MM.1S (cell line): Measurements from ENCODE around the gene PVR.
"Not testable (repeated sequence)": the region's sequence is repeated elsewhere in the genome, so short reads cannot be mapped to it uniquely, and the experiment has no call there.

Experiments
- DNase-seq: peaks from one replicate; pipeline ENCODE4 v3.0.0-alpha.2; 2015
- H2AFZ ChIP-seq: fragments of 300-600 bp; sonication (generic); 2 replicates; pipeline ENCODE4 v1.6.0; 2016; ENCODE audit warnings: antibody characterized with exemption, low read length
- H3F3A ChIP-seq: fragments of 300-600 bp; sonication (generic); 2 replicates; pipeline ENCODE4 v1.6.1; 2016; ENCODE audit warnings: mild to moderate bottlenecking, antibody characterized with exemption, low read length, moderate library complexity, mixed read lengths; ENCODE audit not compliant: insufficient read depth
- H3K27ac ChIP-seq: fragments of 300-600 bp; sonication (generic); 2 replicates; pipeline ENCODE4 v1.5.1; 2016; ENCODE audit warnings: mild to moderate bottlenecking, low read length
- H3K27me3 ChIP-seq: fragments of 300-600 bp; sonication (generic); replicated peaks from 2 replicates; pipeline ENCODE4 v1.6.0; 2016; ENCODE audit warnings: low read length; ENCODE audit not compliant: insufficient read depth
- H3K36me3 ChIP-seq: fragments of 300-600 bp; sonication (generic); replicated peaks from 2 replicates; pipeline ENCODE4 v1.6.1; 2016; ENCODE audit warnings: mild to moderate bottlenecking, low read length, mixed read lengths; ENCODE audit not compliant: insufficient read depth
- H3K4me1 ChIP-seq: fragments of 300-600 bp; sonication (generic); 2 replicates; pipeline ENCODE4 v1.6.1; 2016; ENCODE audit warnings: low read length, mixed read lengths
- H3K4me2 ChIP-seq: fragments of 300-600 bp; sonication (generic); 2 replicates; pipeline ENCODE4 v1.6.0; 2016; ENCODE audit warnings: low read depth, low read length
- H3K4me3 ChIP-seq: fragments of 300-600 bp; sonication (generic); 2 replicates; pipeline ENCODE4 v1.5.1; 2016; ENCODE audit warnings: low read length, mixed read lengths
- H3K79me2 ChIP-seq: fragments of 300-600 bp; sonication (generic); 2 replicates; pipeline ENCODE4 v1.6.1; 2016; ENCODE audit warnings: mixed run types, low read length, mixed read lengths
- H3K9ac ChIP-seq: fragments of 300-600 bp; sonication (generic); 2 replicates; pipeline ENCODE4 v1.6.1; 2016; ENCODE audit warnings: low read length, mixed read lengths
- H3K9me2 ChIP-seq: fragments of 300-600 bp; sonication (generic); replicated peaks from 2 replicates; pipeline ENCODE4 v1.6.1; 2016; ENCODE audit warnings: mild to moderate bottlenecking, low read length, mixed read lengths; ENCODE audit not compliant: insufficient read depth
- H3K9me3 ChIP-seq: fragments of 300-600 bp; sonication (generic); replicated peaks from 2 replicates; pipeline ENCODE4 v1.6.1; 2016; ENCODE audit warnings: mild to moderate bottlenecking, low read length, mixed read lengths; ENCODE audit not compliant: insufficient read depth
- H4K20me1 ChIP-seq: fragments of 300-600 bp; sonication (generic); 2 replicates; pipeline ENCODE4 v1.6.1; 2016; ENCODE audit warnings: mild to moderate bottlenecking, low read length, moderate library complexity, mixed read lengths; ENCODE audit not compliant: insufficient read depth
- CTCF ChIP-seq: fragments of 300-600 bp; sonication (generic); IDR thresholded peaks from 2 replicates; pipeline ENCODE4 v1.5.1; 2016; ENCODE audit warnings: antibody characterized with exemption, low read length, mixed read lengths
- EZH2 ChIP-seq: fragments of 300-600 bp; sonication (generic); optimal IDR thresholded peaks from 2 replicates; pipeline ENCODE3; 2017; ENCODE audit warnings: low read depth, mild to moderate bottlenecking, antibody characterized with exemption, low read length, mixed read lengths
- EZH2phosphoT487 ChIP-seq: fragments of 300-600 bp; sonication (generic); IDR thresholded peaks from 2 replicates; pipeline ENCODE4 v1.6.1; 2018; ENCODE audit warnings: antibody characterized with exemption, low read length

PVR gene

GRCh38 chr19:44628793-44629192 lies 14.9 kb upstream of the PVR start:
- H3K4me2 ChIP-seq = no peak overlapping the region
- no peaks in the 10 kb centered on the region for H3K36me3 ChIP-seq
- TF ChIP-seq EZH2phosphoT487 = no peak
- TF ChIP-seq CTCF = no peak
- TF ChIP-seq EZH2 = no peak
- H3F3A ChIP-seq = no peaks in the 10 kb centered on the region
- no peaks in the 10 kb centered on the region for H3K4me1 ChIP-seq
- no peak for DNase-seq
- H2AFZ ChIP-seq = no peak overlapping the region
- H3K79me2 ChIP-seq = no peaks in the 10 kb centered on the region
- no peak overlapping the region for H3K27ac ChIP-seq
- H3K9ac ChIP-seq = no peak overlapping the region
- H3K9me2 ChIP-seq = no peaks in the 10 kb centered on the region
- no peaks in the 10 kb centered on the region for H3K27me3 ChIP-seq
- no peaks in the 10 kb centered on the region for H3K9me3 ChIP-seq
- no peaks in the 10 kb centered on the region for H4K20me1 ChIP-seq
- H3K4me3 ChIP-seq = no peak overlapping the region

- not testable (repeated sequence) for H4K20me1 ChIP-seq, H3K4me3 ChIP-seq, H3K79me2 ChIP-seq, H3F3A ChIP-seq, H3K27me3 ChIP-seq, H3K4me1 ChIP-seq, H3K9me3 ChIP-seq, H3K27ac ChIP-seq, H3K36me3 ChIP-seq, H3K9ac ChIP-seq, H3K9me2 ChIP-seq, DNase-seq, H3K4me2 ChIP-seq, H2AFZ ChIP-seq
Observed at GRCh38 chr19:44631611-44632010, 12.1 kb upstream of the PVR start.

- not testable (repeated sequence) for H3K27me3 ChIP-seq, H3F3A ChIP-seq, H3K9ac ChIP-seq, H3K9me2 ChIP-seq, H3K4me1 ChIP-seq, H2AFZ ChIP-seq, H4K20me1 ChIP-seq, H3K36me3 ChIP-seq, H3K4me2 ChIP-seq, H3K79me2 ChIP-seq, DNase-seq, H3K4me3 ChIP-seq, H3K27ac ChIP-seq, H3K9me3 ChIP-seq
Observed at GRCh38 chr19:44634058-44634457, 9.7 kb upstream of the PVR start.

GRCh38 chr19:44634785-44635184 lies 8.9 kb upstream of the PVR start:
- Histone ChIP-seq H3K27me3 (no peaks in the 10 kb centered on the region; the same call in 1 of the 2 replicates), H3K27ac (no peak overlapping the region), H3K4me1 (no peaks in the 10 kb centered on the region), H3K36me3 (no peaks in the 10 kb centered on the region), H3K4me2 (no peak overlapping the region), H3K79me2 (no peaks in the 10 kb centered on the region), H3K9ac (no peak overlapping the region), H2AFZ (no peak overlapping the region), H4K20me1 (no peaks in the 10 kb centered on the region), H3F3A (no peaks in the 10 kb centered on the region), H3K4me3 (no peak overlapping the region), H3K9me3 (no peaks in the 10 kb centered on the region), H3K9me2 (no peaks in the 10 kb centered on the region)
- no peak for TF ChIP-seq EZH2
- TF ChIP-seq EZH2phosphoT487 = no peak
- TF ChIP-seq CTCF = no peak
- no peak for DNase-seq
